Spleen (tissue), 7 donors: ENCODE measurements around the gene DDAH1.

ENCODE experiments used
- POLR2A ChIP-seq, 3 donors: fragments of 450-650 bp; IDR thresholded peaks; one replicate each; pipeline ENCODE4 v1.5.1; 2017; ENCODE audit warnings: antibody characterized with exemption in 3 of 3, mild to moderate bottlenecking in 1 of 3
- TF ChIP-seq, protein P1 (sequence below), 11 experiments: fragments of 200-600 bp in 7 of 11; fragments of 450-650 bp in 4 of 11; sonication (generic) in 4 of 11; IDR thresholded peaks in 8 of 11; conservative IDR thresholded peaks in 3 of 11; 1 replicate in 7 of 11; 2 replicates in 4 of 11; pipeline versions ENCODE4 v1.4.0 to v1.8.0; 2016 to 2021; ENCODE audit warnings: antibody characterized with exemption in 11 of 11, inconsistent platforms in 4 of 11, mild to moderate bottlenecking in 1 of 11
- donor health status: DM: no; HTN: no; CAD: no; lungs with moderate emphysema.
- donor health status: DM: no; HTN: no; CAD: no.
- donor health status: DM: no; HTN: no; CAD: no.

DNA sequence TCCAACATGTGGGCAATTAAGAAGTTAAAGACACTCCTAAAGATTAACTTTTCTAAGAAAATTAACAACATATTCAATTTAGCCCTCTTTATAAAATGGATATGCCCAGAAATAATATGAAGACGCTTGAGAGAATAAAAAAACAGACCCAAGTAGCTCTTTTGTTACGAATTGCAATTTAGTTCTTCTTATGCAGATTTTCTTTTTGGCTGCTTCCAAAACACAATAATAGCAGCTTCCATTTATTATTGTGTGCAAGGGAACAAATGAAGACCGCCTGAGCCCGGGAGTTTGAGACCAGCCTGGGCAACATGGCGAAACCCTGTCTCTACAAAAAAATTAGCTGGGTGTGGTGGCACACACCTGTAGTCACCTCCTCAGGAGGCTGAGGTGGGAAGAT is 138.1 kb downstream of the DDAH1 start:
- TF ChIP-seq, protein P1, sequence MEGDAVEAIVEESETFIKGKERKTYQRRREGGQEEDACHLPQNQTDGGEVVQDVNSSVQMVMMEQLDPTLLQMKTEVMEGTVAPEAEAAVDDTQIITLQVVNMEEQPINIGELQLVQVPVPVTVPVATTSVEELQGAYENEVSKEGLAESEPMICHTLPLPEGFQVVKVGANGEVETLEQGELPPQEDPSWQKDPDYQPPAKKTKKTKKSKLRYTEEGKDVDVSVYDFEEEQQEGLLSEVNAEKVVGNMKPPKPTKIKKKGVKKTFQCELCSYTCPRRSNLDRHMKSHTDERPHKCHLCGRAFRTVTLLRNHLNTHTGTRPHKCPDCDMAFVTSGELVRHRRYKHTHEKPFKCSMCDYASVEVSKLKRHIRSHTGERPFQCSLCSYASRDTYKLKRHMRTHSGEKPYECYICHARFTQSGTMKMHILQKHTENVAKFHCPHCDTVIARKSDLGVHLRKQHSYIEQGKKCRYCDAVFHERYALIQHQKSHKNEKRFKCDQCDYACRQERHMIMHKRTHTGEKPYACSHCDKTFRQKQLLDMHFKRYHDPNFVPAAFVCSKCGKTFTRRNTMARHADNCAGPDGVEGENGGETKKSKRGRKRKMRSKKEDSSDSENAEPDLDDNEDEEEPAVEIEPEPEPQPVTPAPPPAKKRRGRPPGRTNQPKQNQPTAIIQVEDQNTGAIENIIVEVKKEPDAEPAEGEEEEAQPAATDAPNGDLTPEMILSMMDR (IDR thresholded peaks at IDR 0.05 in 8 of 11, conservative IDR thresholded peaks at IDR 0.05 in 3 of 11): no peak
- no peak for TF ChIP-seq POLR2A (IDR thresholded peaks at IDR 0.05)
